ENCODE data around the gene RGS10. TPM values are rescaled to one million over a fixed set of nuclear protein-coding genes. Genes with fewer than 3 reads are reported as not detected.

Gene RGS10
- total RNA-seq, 4 donors from 2014 or later, result 3.0 to 64.2 (median 12.0) TPM

- Histone ChIP-seq H3K36me3 (no peaks in the 10 kb centered on the region), H3K4me1 (no peaks in the 10 kb centered on the region), H3K9me3 (no peaks in the 10 kb centered on the region), H3K4me3 (no peak overlapping the region), H3K27ac (no peak overlapping the region), H3K27me3 (no peaks in the 10 kb centered on the region)
- intact Hi-C loops (cut with DNase I; ENCODE audit: low total_unique reads), result no loop called here
- ATAC-seq, result no peak
- no peak for TF ChIP-seq POLR2A (IDR thresholded peaks at IDR 0.05)
- TF ChIP-seq CTCF (IDR thresholded peaks at IDR 0.05 in 4 of 5, conservative IDR thresholded peaks at IDR 0.05 in 1 of 5), result no peak
- no peak for DNase-seq
- in situ Hi-C loops (cut with MboI; ENCODE audit: low sequenced_read_pairs in 4 of 4), result no loop called here
These were observed 45.3 kb downstream of the RGS10 start for GRCh38 chr10:119497243-119497642.

DNA sequence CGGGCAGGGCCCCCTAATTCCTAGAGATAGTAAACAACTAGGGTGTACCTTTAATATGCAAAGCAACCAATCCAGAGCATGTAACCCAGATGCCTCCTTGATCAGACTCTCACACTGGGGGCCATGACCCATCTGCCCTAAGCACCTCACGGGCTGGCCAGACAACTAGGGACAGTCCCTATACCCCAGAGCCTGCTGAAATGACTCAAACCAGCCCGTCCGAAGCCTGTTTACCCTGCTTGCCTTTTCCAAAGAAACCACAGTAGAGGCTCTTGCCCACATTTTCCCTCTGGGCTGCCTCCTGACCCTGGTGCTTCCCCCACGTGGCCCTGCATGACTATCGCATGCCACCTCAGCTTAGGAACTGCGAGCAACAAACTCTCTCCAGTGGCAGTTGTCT, 46.2 kb downstream of the RGS10 start:
- intact Hi-C loops (cut with DNase I; ENCODE audit: low total_unique reads) (no loop called here), in situ Hi-C loops (cut with MboI; ENCODE audit: low sequenced_read_pairs in 4 of 4) (no loop called here)
- Histone ChIP-seq H3K9me3 (no peaks in the 10 kb centered on the region), H3K27ac (no peak overlapping the region), H3K4me1 (no peaks in the 10 kb centered on the region), H3K4me3 (no peak overlapping the region), H3K36me3 (no peaks in the 10 kb centered on the region), H3K27me3 (no peaks in the 10 kb centered on the region)
- TF ChIP-seq CTCF (IDR thresholded peaks at IDR 0.05 in 4 of 5, conservative IDR thresholded peaks at IDR 0.05 in 1 of 5), result no peak
- no peak for TF ChIP-seq POLR2A (IDR thresholded peaks at IDR 0.05)
- DNase-seq (no peak), ATAC-seq (no peak)

DNA sequence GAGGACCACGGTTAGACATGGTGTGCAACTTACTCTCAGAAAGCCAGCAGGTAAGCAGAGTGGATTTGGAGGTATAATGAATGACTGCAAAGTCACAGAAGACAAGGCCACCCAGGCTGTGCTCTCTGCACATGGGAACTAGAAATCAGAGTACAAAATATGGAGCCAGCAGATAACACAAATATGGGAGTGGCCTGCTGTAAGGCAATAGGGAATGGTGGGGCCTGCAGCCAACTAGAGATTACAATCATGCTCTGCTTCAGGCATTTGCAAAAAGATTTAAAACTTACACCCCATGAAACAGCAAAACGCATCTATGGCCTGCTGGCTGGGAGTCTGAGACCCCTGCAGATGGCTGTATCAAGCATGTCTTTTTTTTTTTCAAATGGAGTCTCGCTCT, 47.0 kb downstream of the RGS10 start:
- H3K4me1 ChIP-seq, result no peaks in the 10 kb centered on the region
- H3K9me3 ChIP-seq, result no peaks in the 10 kb centered on the region
- H3K27me3 ChIP-seq, result no peaks in the 10 kb centered on the region
- H3K27ac ChIP-seq, result no peak overlapping the region
- intact Hi-C loops (cut with DNase I; ENCODE audit: low total_unique reads), result no loop called here
- no peaks in the 10 kb centered on the region for H3K36me3 ChIP-seq
- in situ Hi-C loops (cut with MboI; ENCODE audit: low sequenced_read_pairs in 4 of 4), result no loop called here
- TF ChIP-seq CTCF (IDR thresholded peaks at IDR 0.05 in 4 of 5, conservative IDR thresholded peaks at IDR 0.05 in 1 of 5) (no peak), POLR2A (IDR thresholded peaks at IDR 0.05) (no peak)
- DNase-seq (no peak), ATAC-seq (no peak)
- no peak overlapping the region for H3K4me3 ChIP-seq

DNA sequence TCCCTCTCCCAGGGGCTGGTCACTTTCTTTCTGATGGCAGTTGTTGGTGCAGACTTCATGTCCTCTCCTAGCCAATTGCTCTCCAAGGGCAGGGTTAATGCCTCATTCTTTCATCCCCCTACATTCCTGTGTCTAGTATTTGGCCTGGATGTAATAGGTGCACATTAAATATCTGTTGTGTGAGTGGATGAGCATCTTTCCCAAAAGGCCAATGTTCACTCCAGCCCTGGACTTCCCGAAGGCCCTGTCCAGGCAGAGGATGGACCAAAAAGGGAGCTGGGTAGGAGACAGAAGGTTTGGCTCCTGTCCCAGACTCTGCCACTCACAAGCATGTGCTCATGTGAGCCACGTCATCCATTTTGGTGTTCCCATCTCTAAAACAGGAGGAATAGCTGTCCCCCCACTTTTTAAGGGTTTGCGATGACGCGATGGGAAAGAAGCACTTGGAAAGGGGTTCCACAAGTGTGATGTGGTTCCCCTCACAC, 47.5 kb downstream of the RGS10 start:
- H3K27me3 ChIP-seq, result no peaks in the 10 kb centered on the region
- DNase-seq, result no peak
- no peaks in the 10 kb centered on the region for H3K4me1 ChIP-seq
- ATAC-seq, result no peak
- TF ChIP-seq POLR2A (IDR thresholded peaks at IDR 0.05) (no peak), CTCF (IDR thresholded peaks at IDR 0.05 in 4 of 5, conservative IDR thresholded peaks at IDR 0.05 in 1 of 5) (no peak)
- intact Hi-C loops (cut with DNase I; ENCODE audit: low total_unique reads), result no loop called here
- no peak overlapping the region for H3K27ac ChIP-seq
- no peaks in the 10 kb centered on the region for H3K9me3 ChIP-seq
- in situ Hi-C loops (cut with MboI; ENCODE audit: low sequenced_read_pairs in 4 of 4), result no loop called here
- no peak overlapping the region for H3K4me3 ChIP-seq
- H3K36me3 ChIP-seq, result no peaks in the 10 kb centered on the region
